Measurements from ENCODE around the gene PDP2. TPM values are rescaled to one million over a fixed set of nuclear protein-coding genes. Genes with fewer than 3 reads are reported as not detected.

The PDP2 gene
- total RNA-seq, 1 donor = 5.4 TPM

DNA sequence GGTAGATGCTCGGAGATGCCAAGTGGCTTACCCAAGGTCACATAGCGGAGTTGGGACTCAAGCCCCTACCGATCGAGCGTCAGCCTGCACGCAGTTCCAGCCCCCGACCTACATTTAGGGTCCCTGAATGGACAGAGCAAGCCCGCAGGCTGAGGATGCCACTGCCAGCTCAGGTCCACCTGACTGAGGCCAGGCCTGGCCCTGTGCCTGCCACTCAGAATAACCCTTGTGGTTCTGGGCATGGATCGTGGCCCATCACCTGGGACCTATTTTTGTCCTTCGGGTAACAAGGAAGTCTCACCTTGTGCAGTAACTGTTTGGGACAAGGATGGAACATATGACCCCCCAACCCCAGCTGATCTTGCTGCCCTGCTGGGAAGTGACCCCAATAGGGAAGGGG lies 21.3 kb downstream of the PDP2 start:
- DNase-seq (ENCODE audit: low read depth in 2 of 3, low spot score in 2 of 3) = no peak

DNA sequence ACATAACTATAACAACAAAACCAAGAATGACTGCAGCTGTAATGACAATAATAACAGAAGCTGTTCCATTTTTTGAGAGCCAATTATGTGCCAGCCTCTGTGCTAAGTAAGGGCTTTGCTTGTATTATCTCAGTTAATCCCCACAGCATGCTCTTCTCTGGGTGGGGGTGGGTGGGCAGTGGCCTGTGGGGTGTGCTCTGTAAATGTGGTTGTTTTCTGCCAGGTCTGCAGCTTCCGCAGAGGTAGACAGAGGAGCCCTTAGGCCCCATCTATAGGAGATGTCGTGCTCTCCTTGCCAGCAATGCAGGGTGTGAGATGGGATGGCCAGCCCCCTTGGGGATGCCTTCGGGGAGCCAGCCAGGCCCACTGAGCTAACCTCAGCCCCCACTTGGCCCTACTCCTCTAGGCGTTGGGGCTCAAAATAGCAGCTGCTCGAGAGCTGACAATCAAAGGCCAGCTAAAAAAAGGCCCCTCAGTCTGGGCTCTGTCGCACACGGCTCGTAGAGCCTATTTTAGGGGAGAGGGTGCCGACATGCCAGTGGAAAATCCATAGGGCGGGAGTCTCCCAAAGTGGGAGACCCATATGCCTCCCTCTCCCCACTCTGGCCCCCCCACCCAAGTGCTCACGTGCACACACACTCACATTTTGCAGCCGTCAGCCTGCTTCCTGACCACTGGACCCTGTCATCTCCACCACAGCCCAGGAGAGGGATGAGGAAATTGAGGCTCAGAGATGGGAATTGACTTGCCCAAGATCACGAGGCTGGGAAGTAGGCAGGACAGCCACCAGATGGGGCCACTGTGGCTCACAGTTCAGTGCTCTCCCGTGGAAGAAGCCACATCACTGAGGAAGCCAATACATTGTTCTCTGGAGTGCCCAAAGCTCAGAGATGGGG lies 22.6 kb downstream of the PDP2 start:
- DNase-seq (ENCODE audit: low read depth in 2 of 3, low spot score in 2 of 3) = no peak

DNA sequence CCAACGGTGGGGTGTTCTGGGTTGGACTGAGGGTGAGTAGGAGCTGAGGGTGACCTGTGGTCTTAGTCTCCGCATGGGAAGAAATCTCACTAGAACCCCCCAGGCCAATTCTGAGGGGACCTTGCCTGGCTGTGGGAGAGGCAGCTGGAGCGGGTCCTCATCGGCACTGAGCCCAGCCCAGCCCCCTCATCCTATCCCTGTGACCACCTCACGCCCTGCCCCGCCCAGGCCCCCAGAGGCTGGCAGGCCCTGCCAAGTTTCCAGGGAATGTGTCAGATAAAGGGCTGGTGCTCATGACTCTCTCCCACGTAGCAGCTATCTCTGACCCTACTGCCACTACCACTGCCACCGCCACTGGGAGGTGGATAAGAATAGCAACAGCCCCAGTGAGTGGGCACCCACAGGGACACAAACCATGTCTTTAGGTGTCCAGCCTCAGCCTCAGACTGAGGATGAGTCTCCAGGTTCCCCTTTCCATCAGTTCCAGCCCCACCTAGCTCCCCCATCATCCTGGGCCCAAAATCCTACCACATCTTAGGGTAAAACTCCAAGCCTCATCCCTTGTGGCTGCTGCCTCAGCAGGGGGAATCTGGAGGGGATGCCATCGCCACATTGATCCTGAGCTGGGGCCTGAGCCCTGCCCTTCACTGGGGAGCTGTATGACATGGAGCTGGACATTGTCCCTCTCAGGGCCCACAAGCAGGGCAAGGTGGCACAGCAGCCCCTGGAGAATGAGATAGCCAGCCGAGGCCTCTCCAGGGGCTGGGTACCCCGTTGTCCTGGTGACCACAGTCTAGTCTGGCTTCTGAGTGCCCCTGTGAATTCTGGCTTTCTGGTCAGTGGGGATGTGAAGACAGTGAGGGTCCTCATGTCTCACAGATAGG lies 23.5 kb downstream of the PDP2 start:
- no peak for DNase-seq (ENCODE audit: low read depth in 2 of 3, low spot score in 2 of 3)

DNA sequence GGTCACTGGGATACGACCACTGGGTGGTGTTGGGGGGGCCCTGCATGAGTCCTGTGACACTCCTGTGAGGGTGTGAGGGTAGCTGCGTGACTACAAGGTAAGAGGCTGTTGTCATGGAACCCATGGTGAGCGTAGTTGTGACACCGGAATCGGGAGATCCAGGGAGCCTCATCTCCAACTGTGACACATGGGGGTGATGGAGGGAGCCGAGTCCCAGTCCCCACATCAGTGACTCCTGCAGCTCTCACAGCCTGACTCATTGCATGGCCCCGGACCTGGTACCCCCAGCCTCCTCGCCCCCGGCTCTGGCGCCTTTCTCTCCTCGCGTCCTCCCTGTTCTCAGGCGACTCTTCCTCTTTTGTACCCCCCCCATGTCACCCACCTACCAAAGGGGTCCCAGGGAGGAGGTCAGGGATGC lies 24.1 kb downstream of the PDP2 start:
- DNase-seq (ENCODE audit: low read depth in 2 of 3, low spot score in 2 of 3) = no peak

DNA sequence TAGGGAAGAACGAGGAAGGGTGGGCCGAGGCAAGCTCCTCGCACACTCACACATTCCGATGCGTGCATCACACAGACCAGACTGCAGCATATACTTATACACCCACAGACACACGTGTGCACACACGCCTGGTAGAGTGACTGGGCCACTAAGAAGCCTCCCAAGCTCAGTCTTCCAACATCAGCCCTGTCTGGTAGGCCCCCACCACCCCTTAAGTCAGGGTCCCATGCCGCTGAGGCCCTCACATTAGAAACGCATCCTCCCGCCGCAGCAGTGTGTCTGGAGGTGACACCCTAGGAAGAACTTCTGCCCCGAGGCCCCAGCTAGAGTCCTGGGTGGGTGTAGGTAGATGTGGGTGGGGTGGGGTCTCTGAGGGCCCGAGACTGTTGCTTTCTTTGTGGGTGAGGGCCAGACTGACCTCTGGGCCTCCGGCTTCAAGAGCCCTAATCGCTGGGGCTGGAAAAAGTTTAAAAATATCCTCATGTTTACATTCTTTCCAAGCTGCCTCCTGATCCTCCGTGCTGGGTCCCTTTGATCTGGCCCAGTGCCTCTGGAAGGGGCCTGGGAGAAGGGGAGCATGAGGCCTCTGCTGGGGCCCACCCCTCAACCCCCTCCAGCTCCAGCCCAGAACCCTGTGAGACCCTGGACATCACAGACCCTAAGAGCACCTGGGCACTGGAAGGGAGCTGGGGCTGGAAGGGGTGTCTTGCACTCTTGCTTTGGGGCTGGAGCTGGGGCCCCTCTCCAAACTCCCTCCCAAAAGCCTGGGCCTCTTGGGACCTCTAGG lies 24.7 kb downstream of the PDP2 start:
- no peak for DNase-seq (ENCODE audit: low read depth in 2 of 3, low spot score in 2 of 3)

DNA sequence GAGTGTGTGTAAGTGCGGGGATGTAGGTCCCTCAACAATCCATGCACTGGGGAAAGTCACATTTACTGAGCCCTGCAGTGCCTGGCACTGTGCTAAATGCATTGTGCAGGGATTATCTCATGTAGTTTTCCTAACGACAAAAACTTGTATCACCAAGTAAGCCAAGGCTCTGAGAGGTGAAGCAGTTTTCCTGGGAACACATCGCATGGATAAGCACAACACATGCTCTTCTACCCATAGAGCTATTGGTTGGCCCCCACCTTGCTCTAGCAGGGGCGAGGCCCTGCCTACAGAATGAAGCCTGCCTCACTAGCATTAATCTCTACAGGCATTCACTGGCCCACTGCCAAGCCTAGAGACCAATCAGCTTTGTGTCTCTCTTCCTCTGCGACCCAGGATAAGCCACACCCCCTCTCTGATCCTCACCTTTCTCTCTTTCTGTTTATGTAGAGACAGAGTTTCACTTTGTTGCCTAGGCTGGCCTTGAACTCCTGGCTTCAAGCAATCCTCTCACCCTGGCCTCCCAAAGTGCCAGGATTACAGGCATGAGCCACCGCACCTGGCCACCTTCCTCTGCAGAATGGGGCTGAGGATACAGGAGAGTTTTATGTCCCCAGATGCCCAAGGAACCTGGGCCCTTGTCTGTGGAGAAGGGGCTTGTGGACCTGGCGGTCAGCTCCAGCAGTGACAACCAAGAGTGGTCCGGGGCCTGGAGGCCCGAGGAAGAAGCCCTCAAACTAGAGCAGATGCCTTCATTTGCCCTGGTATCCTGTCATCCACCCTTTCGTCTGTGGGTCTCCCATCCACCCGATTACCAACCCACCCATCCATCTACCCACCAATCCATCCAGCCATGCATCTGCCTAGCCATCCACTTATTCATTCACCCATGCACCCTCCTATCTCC lies 25.6 kb downstream of the PDP2 start:
- no peak for DNase-seq (ENCODE audit: low read depth in 2 of 3, low spot score in 2 of 3)

DNA sequence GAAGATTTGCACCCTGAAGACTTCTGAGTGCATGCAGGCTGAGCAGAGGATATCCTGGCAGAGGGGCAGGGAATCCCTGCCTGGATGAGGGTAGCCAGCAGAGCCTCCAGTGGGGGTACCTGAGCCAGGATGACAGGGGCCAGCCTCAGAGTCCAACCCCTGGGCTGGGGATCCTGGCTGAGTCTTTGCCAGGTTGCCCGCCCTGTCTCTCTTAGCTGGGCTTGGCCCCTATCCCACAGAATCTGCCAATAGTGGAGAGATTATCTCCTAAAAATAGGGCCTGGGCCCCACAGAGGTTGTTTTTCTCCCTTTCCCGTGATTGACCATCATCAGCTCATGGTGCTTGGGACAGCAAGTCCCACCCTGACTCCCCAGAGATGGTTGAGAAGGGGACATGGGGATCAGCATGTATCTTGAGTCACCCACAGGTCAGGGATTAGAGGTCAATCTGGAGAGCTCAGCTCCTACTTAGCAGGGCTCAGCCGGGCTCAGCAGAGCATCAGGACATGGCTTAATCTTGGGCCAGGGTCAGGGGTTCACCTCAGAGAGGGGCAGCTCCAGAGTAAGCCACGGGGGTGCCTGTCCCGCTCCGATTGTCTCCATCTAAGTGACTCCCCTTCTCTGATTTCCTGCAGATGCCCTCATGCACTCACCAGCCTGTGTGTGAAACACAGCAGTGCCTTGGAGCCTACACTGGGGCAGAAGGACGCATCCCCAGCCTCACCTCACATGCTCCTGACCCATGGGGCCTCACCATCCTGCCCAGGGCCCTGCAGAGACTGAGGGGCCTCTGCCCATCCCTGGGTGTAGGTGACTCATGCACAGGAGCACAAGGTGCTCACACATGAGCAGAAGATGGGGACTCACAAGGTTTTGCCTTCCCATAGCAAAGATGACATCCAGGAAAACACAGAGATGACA lies 26.9 kb downstream of the PDP2 start:
- no peak for DNase-seq (ENCODE audit: low read depth in 2 of 3, low spot score in 2 of 3)

DNA sequence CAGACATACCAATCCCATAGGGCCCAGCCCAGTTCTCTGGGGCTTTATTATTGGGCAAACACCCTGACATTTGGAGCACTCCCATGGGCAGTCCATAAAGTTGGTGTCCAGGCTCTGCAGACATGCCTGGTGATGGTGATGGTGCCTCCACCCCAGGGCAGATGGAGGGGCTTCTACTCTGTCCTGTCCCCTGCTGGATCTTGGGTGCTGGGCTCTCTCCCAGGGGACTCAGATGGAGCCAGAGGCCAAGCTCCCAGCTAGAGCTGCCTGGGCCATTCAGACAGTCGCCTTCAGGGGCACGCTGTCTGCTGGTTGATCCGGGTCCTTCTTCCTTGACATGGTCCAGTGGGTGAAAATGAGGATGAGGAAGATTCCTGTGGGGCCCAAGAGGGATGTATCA lies 27.8 kb downstream of the PDP2 start:
- no peak for DNase-seq (ENCODE audit: low read depth in 2 of 3, low spot score in 2 of 3)

DNA sequence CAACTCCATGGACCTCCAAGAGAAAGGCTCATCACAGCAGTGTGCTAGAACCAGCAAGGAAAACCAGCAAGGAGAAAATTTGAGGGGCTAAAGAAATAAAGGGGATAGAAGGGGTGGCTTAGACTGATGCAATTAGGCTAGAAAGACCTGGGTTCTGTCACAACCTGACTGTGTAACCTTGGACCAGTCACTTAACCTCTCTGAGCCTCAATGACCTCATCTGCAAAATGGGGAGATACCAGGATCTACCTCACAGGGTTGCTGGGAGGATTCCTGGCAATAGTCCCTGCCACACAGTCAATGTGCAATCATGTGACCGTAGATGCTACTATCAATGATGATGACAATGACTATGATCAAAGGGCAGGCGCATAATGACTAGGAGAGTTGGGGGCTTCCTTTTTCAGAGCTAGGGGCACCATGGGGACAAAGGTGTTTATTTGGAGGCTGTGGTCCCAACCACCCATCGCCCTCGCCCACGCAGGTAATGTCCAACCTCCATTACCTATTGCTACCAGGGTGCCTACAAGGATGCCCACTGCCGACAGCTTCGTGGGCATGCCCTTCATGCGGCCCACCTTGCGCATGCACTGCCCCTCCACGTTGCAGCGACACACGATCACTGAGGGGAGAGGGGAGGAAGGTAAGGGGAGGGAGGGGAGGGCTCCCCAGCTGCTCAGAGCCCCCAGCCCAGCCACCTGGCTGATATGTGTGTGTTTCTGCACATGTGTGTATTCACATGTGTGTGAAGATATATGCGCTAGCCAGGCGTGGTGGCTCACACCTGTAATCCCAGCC lies 28.6 kb downstream of the PDP2 start:
- no peak for DNase-seq (ENCODE audit: low read depth in 2 of 3, low spot score in 2 of 3)

DNA sequence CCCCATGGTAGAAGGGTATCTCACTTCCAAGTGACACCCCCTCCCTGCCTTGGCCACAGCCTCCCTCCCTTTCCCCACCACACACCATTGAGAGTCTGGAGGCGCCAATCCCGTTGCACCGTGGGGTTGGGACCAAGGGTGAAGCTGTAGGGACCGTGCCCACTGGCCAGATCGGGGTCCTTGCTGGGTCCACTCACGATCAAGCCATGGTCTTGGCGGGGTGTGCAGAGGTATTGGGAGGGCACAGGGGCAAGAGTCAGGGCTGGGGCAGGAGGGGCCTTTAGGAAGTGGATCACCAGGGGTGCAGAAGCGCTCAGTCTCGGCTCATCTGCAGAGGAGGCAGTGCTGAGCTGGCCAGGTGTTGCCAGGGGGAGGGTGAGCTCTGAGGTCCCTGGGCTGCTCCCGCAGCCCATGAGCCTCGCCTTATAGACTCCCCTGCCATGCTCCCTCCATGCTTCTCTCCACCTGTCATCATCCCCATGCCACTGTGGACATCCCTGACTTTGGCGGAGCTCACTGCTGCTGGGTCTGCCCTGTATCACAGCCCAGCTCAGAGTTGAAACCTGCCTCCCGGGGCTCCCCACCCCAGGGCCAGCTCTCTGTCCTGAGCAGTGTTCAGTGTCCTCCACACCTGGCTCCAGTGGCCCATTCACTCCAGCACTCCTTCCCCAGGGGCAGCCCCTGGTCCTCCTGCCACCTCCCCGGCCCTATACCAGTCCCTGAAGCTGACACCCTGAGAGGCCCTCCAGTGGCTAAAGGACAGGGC lies 30.0 kb downstream of the PDP2 start:
- no peak for DNase-seq (ENCODE audit: low read depth in 2 of 3, low spot score in 2 of 3)

DNA sequence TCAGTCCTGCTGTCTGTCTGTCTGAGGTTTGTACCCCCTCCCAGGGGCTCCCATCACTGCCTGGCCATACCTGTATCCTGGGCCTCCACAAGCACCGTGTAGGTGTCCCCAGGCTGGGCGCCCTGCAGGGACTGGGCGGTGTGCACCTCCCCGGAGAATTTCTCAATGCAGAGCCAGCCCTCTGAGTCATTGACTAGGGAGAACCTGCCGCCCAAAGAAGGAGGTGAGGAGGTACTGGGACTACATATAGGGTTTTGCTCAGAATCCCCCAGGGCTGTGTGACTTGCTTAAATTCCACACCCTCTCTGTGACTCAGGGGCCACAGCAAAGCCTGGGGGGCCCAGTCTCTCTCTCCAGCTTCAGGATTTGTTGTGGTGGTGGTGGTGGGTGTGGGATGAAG lies 30.8 kb downstream of the PDP2 start:
- no peak for DNase-seq (ENCODE audit: low read depth in 2 of 3, low spot score in 2 of 3)

DNA sequence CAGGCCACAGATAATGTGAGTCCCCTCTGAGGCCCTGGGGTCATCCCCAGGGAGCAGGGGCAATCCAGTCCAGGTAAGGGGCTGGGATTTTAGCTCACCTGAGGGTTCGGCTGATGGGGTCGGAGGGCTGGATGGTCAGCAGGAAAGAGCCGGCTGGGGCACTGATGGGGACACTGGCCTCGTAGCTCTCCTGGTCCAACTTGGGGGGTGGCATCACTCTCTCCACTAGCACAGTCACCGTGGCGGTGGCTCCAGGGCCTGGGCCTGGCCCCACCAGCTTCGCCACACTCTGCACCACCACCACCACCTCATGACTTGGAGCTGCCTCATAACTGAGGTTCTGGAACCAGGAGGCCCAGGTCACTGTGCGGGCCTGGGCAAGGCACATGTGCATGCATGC lies 31.5 kb downstream of the PDP2 start:
- no peak for DNase-seq (ENCODE audit: low read depth in 2 of 3, low spot score in 2 of 3)

DNA sequence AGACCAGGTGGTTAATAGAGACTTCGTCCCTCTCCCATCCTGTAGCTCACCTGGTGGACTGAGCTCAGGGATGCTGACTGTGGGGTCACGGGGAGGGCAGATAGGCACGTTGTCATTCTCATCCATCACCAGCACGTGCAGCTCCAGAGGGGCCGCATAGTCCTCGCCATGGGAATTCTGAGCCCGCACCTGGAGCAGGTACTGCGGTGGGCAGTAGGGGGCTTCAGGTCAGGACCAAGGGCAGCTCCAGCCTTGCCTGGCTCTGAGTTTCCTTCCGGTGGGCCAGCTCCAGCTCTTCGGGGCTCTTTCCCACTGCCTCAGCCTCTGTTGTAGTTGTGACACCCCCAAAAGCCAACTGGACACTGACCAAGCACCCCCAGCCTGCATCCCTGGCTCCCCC lies 32.8 kb downstream of the PDP2 start:
- DNase-seq (ENCODE audit: low read depth in 2 of 3, low spot score in 2 of 3) = no peak

DNA sequence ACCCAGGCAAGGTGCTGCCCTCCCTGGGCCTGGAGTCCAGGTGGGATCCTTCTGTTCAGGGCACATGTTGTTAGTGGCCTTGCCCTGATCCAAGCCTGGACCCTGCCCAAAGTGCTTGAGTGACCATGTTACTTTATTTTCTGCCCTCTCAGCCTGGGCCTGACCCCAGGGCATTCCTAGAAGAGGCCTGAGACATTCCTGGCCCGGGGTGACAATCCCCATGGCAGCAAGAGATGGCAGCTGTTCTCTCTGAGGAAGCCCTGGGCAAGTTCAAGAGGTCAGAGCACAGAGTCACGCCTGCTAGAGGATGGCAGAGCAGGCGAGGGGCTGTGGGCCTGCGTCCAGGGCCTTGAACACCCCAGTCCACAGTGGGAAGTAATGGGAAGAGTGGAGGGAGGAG lies 33.4 kb downstream of the PDP2 start:
- DNase-seq (ENCODE audit: low read depth in 2 of 3, low spot score in 2 of 3) = no peak

DNA sequence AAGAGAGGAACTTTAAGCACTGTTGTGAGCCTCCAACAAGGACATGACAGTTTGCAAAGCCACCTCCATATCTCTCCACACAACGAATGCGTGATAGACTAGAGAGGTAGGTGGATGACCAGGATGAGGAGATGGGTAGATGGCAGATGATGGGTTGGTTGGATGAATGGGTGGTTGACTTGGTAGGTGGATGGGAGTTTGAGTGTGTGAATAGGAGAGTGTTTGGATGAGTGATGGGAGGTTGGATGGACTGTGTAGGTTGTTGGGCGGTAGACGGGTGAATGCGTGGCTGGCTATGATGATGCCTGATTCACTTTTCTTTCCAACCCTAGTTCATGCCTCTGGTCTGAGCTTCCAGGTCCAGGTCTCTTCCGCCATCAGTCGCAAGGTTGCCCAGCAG lies 34.2 kb downstream of the PDP2 start:
- DNase-seq (ENCODE audit: low read depth in 2 of 3, low spot score in 2 of 3) = no peak

DNA sequence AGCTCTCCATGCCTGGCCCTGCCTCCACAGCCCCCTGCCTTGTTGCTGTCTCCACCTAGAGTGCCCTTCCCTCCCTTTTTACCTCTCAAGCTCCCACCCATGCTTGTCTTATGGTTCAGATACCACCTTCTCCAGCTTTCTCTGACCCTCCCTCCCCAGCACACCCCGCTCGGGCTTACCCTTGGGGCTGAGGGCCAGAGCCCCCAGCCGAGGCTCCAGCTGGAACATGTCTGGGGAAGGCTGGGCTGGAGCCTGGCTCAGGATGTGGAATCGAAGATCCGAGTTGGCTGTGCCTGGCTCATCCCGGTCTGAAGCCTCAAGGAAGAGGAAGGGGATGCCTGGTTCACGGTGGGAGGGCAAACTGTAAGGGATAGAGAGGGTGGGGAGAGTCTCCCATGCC lies 34.7 kb downstream of the PDP2 start:
- no peak for DNase-seq (ENCODE audit: low read depth in 2 of 3, low spot score in 2 of 3)

DNA sequence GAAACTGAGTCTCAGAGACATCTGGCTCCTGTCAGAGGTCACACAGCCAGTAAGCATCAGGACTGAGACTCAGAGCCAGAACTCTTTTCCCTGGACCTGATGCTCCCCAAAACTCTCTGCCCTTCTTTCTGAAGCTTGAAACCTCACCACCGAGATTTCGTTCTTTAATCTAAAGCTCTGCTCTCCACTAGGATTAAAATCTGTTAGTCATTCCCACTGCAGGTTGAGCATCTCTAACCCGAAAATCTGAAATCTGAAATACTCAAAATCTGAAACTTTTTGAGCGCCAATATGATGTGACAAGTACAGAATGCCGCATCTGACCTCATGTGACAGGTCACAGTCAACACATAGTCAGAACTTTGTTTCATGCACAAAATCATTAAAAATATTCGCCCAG lies 36.2 kb downstream of the PDP2 start:
- DNase-seq (ENCODE audit: low read depth in 2 of 3, low spot score in 2 of 3) = no peak

All from hematopoietic multipotent progenitor cell (in vitro differentiated cells).